ENCODE data around the gene ATF7IP2. TPM values are rescaled to one million over a fixed set of nuclear protein-coding genes. Genes with fewer than 3 reads are reported as not detected.

The ATF7IP2 gene
- total RNA-seq, 1 experiment from 2014 or later = 7.4 TPM

DNA sequence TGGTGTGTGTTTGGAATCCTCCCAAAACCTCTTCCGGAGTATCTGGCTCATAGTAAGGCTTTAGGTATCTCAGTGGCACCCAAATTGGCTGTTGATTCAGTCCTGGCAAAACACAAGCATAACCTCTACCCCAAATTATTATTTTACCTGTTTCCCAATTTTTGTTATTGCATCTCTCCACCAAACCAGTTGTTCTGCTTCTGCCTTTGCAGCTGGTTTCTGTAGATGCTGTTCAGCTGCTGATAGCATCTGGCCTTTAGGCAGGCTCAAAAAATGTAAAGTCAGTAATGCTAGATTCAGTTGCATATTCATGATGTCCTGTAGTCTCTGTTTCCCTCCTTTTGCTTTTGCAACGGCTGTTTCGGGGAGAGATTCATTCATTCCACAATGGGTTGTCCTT is 33.8 kb downstream of the ATF7IP2 start:
- Histone ChIP-seq H4K20me1 (ENCODE audit: insufficient read depth) (no peaks in the 10 kb centered on the region), H3K9ac (ENCODE audit: low read length) (no peak overlapping the region), H3K27ac (ENCODE audit: low read depth, low read length) (no peak overlapping the region), H3K4me3 (replicated peaks in 1 of 2; ENCODE audit: low read depth in 1 of 2, low read length in 2 of 2) (no peak overlapping the region), H3K9me2 (ENCODE audit: insufficient read depth) (no peaks in the 10 kb centered on the region), H3K4me2 (ENCODE audit: low read length) (no peak overlapping the region), H3K4me1 (ENCODE audit: control insufficient read depth in 1 of 2, insufficient read depth in 2 of 2, low read length in 2 of 2) (no peaks in the 10 kb centered on the region), H3K36me3 (ENCODE audit: control insufficient read depth in 1 of 2, insufficient read depth in 2 of 2, low read length in 2 of 2) (no peaks in the 10 kb centered on the region), H2AFZ (ENCODE audit: low read depth, low read length, poor library complexity, severe bottlenecking) (no peak overlapping the region), H3K79me2 (ENCODE audit: insufficient read depth, low read length) (no peaks in the 10 kb centered on the region), H3K27me3 (ENCODE audit: insufficient read depth, low read length) (no peaks in the 10 kb centered on the region), H3K9me3 (ENCODE audit: control insufficient read depth in 1 of 2, insufficient read depth in 1 of 2, low read depth in 1 of 2, low read length in 2 of 2) (peaks cover 0 to 5% of the 10 kb centered on the region in 2 experiments; a peak in 3 of 4 replicates)
- TF ChIP-seq JUND (IDR thresholded peaks at IDR 0.05) = no peak
- TF ChIP-seq SRF (IDR thresholded peaks at IDR 0.05; ENCODE audit: low read depth) = no peak
- no peak for TF ChIP-seq SIN3A (IDR thresholded peaks at IDR 0.05; ENCODE audit: low read depth)
- no peak for TF ChIP-seq POLR2A (IDR thresholded peaks at IDR 0.05; ENCODE audit: borderline replicate concordance, extremely low read depth, insufficient read depth, insufficient read length)
- TF ChIP-seq, protein P1, sequence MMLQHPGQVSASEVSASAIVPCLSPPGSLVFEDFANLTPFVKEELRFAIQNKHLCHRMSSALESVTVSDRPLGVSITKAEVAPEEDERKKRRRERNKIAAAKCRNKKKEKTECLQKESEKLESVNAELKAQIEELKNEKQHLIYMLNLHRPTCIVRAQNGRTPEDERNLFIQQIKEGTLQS (IDR thresholded peaks at IDR 0.05) = no peak
- no peak for TF ChIP-seq RAD21 (IDR thresholded peaks at IDR 0.05; ENCODE audit: low read depth)
- no peak for TF ChIP-seq TCF7L2 (IDR thresholded peaks at IDR 0.05; ENCODE audit: borderline replicate concordance, extremely low read depth, insufficient read depth, insufficient read length)
- no peak for TF ChIP-seq CBX3 (IDR thresholded peaks at IDR 0.05; ENCODE audit: low read depth)
- no peak for TF ChIP-seq SP1 (IDR thresholded peaks at IDR 0.05; ENCODE audit: low read depth)
- no peak for TF ChIP-seq CEBPB (IDR thresholded peaks at IDR 0.05; ENCODE audit: low read depth)
- ChIA-PET POLR2A (no interaction called here), RAD21 (ENCODE audit: low non-redundant PET in 1 of 2, low total read pairs in 2 of 2, uncharacterized antibody in 2 of 2, unreplicated experiment in 2 of 2) (no interaction called here), CTCF (no interaction called here)
- DNase-seq (ENCODE audit: low read depth, low spot score) (no peak), ATAC-seq (no peak)
- intact Hi-C loops (cut with micrococcal nuclease) = no loop called here
- no TSS peak for BruUV-seq (replicated peaks)

DNA sequence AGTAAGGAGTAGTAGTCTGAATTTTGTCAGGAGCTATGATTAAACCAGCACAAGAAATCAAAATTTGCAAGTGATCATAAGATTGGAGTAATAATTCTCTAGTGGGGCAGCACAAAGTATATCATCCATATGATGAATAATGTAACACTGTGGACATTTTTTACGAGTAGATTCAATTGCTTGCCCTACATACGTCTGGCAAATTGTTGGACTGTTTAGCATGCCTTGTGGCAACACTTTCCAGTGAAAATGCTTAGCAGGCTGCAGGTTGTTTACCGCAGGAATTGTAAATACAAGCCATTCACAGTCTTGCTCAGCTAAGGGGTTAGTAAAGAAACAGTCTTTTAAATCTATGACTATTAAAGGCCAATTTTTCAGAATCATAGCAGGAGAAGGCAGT is 35.7 kb downstream of the ATF7IP2 start:
- Histone ChIP-seq H3K27me3 (ENCODE audit: insufficient read depth, low read length) (no peaks in the 10 kb centered on the region), H3K27ac (ENCODE audit: low read depth, low read length) (no peak overlapping the region), H3K4me2 (ENCODE audit: low read length) (no peak overlapping the region), H3K4me3 (replicated peaks in 1 of 2; ENCODE audit: low read depth in 1 of 2, low read length in 2 of 2) (no peak overlapping the region), H3K9ac (ENCODE audit: low read length) (no peak overlapping the region), H3K79me2 (ENCODE audit: insufficient read depth, low read length) (no peaks in the 10 kb centered on the region), H2AFZ (ENCODE audit: low read depth, low read length, poor library complexity, severe bottlenecking) (no peak overlapping the region), H3K9me2 (ENCODE audit: insufficient read depth) (no peaks in the 10 kb centered on the region), H3K4me1 (ENCODE audit: control insufficient read depth in 1 of 2, insufficient read depth in 2 of 2, low read length in 2 of 2) (no peaks in the 10 kb centered on the region), H3K9me3 (ENCODE audit: control insufficient read depth in 1 of 2, insufficient read depth in 1 of 2, low read depth in 1 of 2, low read length in 2 of 2) (no peaks in the 10 kb centered on the region; a peak in 2 of 4 replicates), H4K20me1 (ENCODE audit: insufficient read depth) (no peaks in the 10 kb centered on the region), H3K36me3 (ENCODE audit: control insufficient read depth in 1 of 2, insufficient read depth in 2 of 2, low read length in 2 of 2) (no peaks in the 10 kb centered on the region)
- intact Hi-C loops (cut with micrococcal nuclease) = no loop called here
- ATAC-seq (no peak), DNase-seq (ENCODE audit: low read depth, low spot score) (no peak)
- RAD21 ChIA-PET (ENCODE audit: low non-redundant PET in 1 of 2, low total read pairs in 2 of 2, uncharacterized antibody in 2 of 2, unreplicated experiment in 2 of 2) = no interaction called here
- CTCF ChIA-PET = no interaction called here
- POLR2A ChIA-PET = no interaction called here
- BruUV-seq (replicated peaks) = no TSS peak
- TF ChIP-seq, protein P2, sequence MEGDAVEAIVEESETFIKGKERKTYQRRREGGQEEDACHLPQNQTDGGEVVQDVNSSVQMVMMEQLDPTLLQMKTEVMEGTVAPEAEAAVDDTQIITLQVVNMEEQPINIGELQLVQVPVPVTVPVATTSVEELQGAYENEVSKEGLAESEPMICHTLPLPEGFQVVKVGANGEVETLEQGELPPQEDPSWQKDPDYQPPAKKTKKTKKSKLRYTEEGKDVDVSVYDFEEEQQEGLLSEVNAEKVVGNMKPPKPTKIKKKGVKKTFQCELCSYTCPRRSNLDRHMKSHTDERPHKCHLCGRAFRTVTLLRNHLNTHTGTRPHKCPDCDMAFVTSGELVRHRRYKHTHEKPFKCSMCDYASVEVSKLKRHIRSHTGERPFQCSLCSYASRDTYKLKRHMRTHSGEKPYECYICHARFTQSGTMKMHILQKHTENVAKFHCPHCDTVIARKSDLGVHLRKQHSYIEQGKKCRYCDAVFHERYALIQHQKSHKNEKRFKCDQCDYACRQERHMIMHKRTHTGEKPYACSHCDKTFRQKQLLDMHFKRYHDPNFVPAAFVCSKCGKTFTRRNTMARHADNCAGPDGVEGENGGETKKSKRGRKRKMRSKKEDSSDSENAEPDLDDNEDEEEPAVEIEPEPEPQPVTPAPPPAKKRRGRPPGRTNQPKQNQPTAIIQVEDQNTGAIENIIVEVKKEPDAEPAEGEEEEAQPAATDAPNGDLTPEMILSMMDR (IDR thresholded peaks at IDR 0.05 in 2 of 3, conservative IDR thresholded peaks at IDR 0.05 in 1 of 3; ENCODE audit: borderline replicate concordance in 1 of 3, insufficient read depth in 1 of 3, low read depth in 2 of 3, low read length in 2 of 3) = no peak
